ENCODE data around the gene SNCAIP. TPM values are rescaled to one million over a fixed set of nuclear protein-coding genes. Genes with fewer than 3 reads are reported as not detected.
A peak's percentile ranks its signal among the peaks of the same experiment; 100 is the strongest.

SNCAIP gene
- total RNA-seq, 1 experiment from 2014 or later, result not detected

DNA sequence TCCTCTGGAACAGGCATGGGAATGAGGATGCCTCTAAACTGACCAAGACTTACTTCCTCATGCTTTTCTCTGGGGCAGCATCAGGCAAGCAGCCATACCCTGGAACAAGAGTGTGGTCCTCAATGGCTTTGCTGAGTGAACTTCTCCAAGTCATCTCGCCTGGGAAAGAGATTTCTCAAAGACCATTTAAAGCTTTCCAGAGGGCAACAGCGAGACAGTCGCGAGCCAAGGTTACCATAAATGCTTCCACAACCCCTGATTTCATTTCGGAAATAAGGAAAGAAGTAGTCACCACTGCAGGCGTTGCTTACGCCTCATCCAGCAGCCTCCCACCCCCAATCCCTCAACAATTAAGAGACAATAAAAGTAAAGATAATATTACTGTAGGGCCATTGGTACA, 1.1 kb upstream of the SNCAIP start:
- no peak for TF ChIP-seq POLR2AphosphoS5 (IDR thresholded peaks at IDR 0.05; ENCODE audit: low read depth, low read length)
- H3K27me3 ChIP-seq (ENCODE audit: control insufficient read depth, insufficient read depth, low read length), result peaks cover 40% of the 10 kb centered on the region
- intact Hi-C loops (cut with micrococcal nuclease; ENCODE audit: unreplicated experiment) (no loop called here), in situ Hi-C loops (cut with HindIII; ENCODE audit: low pct_unique_long_range_greater_than_20kb, low sequenced_read_pairs) (no loop called here)
- H3K9me3 ChIP-seq (ENCODE audit: control insufficient read depth, insufficient read depth, low read depth, low read length), result no peaks in the 10 kb centered on the region
- no peak overlapping the region for H3K4me3 ChIP-seq (ENCODE audit: low read depth in 2 of 2, low read length in 2 of 2)
- ChIA-PET POLR2A (no interaction called here), CTCF (no interaction called here)
- DNase-seq (ENCODE audit: low read depth, low spot score) (no peak), ATAC-seq (no peak)
- H3K27ac ChIP-seq (ENCODE audit: low read length), result no peak overlapping the region
- H3K36me3 ChIP-seq (ENCODE audit: control insufficient read depth, insufficient read depth, low read length), result no peaks in the 10 kb centered on the region
- no TSS peak for BruUV-seq (replicated peaks)
- H3K4me1 ChIP-seq (ENCODE audit: control insufficient read depth, insufficient read depth, low read length), result peaks cover 7% of the 10 kb centered on the region; the same call in 1 of the 2 replicates

DNA sequence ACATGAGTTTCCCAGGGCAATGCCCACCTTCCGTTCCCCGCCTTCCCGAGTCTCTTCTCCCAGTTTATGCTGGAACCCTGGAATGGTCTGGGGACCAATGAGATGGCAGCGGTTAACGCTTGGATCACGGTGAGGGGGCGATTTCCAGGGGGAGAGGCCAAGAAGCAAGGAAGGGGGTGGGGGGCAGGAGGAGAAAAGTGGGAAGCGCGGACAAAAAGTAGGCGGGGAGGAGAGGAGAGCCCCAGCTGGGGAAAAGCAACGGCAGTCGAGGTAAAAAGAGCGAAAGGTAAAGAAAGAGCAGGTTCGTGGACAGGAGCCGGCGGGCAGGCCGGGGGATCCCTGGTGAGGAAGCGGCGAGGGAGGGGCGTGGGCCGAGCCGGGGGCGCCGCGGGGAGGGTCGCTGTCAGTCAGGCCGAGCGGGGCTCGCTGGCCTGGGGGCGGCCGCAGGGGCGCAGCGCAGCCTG, 508 bp upstream of the SNCAIP start:
- Histone ChIP-seq H3K27ac (ENCODE audit: low read length) (no peak overlapping the region), H3K36me3 (ENCODE audit: control insufficient read depth, insufficient read depth, low read length) (no peaks in the 10 kb centered on the region), H3K27me3 (ENCODE audit: control insufficient read depth, insufficient read depth, low read length) (peaks cover 45% of the 10 kb centered on the region), H3K4me1 (ENCODE audit: control insufficient read depth, insufficient read depth, low read length) (peaks cover 7% of the 10 kb centered on the region; the same call in 1 of the 2 replicates), H3K9me3 (ENCODE audit: control insufficient read depth, insufficient read depth, low read depth, low read length) (no peaks in the 10 kb centered on the region), H3K4me3 (ENCODE audit: low read depth in 2 of 2, low read length in 2 of 2) (peak overlapping the region; percentile 23 to 36; a peak in 2 of 4 replicates)
- no peak; the same call in 1 of the 2 replicates for ATAC-seq
- TF ChIP-seq POLR2AphosphoS5 (IDR thresholded peaks at IDR 0.05; ENCODE audit: low read depth, low read length) (no peak), SIN3A (IDR thresholded peaks at IDR 0.05; ENCODE audit: borderline replicate concordance, insufficient read depth, low read depth, low read length) (no peak), TCF7L2 (IDR thresholded peaks at IDR 0.05; ENCODE audit: low read depth, low read length) (no peak)
- TF ChIP-seq, protein P1, sequence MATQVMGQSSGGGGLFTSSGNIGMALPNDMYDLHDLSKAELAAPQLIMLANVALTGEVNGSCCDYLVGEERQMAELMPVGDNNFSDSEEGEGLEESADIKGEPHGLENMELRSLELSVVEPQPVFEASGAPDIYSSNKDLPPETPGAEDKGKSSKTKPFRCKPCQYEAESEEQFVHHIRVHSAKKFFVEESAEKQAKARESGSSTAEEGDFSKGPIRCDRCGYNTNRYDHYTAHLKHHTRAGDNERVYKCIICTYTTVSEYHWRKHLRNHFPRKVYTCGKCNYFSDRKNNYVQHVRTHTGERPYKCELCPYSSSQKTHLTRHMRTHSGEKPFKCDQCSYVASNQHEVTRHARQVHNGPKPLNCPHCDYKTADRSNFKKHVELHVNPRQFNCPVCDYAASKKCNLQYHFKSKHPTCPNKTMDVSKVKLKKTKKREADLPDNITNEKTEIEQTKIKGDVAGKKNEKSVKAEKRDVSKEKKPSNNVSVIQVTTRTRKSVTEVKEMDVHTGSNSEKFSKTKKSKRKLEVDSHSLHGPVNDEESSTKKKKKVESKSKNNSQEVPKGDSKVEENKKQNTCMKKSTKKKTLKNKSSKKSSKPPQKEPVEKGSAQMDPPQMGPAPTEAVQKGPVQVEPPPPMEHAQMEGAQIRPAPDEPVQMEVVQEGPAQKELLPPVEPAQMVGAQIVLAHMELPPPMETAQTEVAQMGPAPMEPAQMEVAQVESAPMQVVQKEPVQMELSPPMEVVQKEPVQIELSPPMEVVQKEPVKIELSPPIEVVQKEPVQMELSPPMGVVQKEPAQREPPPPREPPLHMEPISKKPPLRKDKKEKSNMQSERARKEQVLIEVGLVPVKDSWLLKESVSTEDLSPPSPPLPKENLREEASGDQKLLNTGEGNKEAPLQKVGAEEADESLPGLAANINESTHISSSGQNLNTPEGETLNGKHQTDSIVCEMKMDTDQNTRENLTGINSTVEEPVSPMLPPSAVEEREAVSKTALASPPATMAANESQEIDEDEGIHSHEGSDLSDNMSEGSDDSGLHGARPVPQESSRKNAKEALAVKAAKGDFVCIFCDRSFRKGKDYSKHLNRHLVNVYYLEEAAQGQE (IDR thresholded peaks at IDR 0.05; ENCODE audit: insufficient read depth in 1 of 2, low read depth in 2 of 2, low read length in 1 of 2), result no peak
- TF ChIP-seq, protein P2, sequence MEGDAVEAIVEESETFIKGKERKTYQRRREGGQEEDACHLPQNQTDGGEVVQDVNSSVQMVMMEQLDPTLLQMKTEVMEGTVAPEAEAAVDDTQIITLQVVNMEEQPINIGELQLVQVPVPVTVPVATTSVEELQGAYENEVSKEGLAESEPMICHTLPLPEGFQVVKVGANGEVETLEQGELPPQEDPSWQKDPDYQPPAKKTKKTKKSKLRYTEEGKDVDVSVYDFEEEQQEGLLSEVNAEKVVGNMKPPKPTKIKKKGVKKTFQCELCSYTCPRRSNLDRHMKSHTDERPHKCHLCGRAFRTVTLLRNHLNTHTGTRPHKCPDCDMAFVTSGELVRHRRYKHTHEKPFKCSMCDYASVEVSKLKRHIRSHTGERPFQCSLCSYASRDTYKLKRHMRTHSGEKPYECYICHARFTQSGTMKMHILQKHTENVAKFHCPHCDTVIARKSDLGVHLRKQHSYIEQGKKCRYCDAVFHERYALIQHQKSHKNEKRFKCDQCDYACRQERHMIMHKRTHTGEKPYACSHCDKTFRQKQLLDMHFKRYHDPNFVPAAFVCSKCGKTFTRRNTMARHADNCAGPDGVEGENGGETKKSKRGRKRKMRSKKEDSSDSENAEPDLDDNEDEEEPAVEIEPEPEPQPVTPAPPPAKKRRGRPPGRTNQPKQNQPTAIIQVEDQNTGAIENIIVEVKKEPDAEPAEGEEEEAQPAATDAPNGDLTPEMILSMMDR (IDR thresholded peaks at IDR 0.05), result no peak
- POLR2A ChIA-PET, result no interaction called here
- DNase-seq (ENCODE audit: low read depth, low spot score), result no peak
- no TSS peak for BruUV-seq (replicated peaks)
- in situ Hi-C loops (cut with HindIII; ENCODE audit: low pct_unique_long_range_greater_than_20kb, low sequenced_read_pairs), result no loop called here
- CTCF ChIA-PET, result no interaction called here
- intact Hi-C loops (cut with micrococcal nuclease; ENCODE audit: unreplicated experiment), result no loop called here

DNA sequence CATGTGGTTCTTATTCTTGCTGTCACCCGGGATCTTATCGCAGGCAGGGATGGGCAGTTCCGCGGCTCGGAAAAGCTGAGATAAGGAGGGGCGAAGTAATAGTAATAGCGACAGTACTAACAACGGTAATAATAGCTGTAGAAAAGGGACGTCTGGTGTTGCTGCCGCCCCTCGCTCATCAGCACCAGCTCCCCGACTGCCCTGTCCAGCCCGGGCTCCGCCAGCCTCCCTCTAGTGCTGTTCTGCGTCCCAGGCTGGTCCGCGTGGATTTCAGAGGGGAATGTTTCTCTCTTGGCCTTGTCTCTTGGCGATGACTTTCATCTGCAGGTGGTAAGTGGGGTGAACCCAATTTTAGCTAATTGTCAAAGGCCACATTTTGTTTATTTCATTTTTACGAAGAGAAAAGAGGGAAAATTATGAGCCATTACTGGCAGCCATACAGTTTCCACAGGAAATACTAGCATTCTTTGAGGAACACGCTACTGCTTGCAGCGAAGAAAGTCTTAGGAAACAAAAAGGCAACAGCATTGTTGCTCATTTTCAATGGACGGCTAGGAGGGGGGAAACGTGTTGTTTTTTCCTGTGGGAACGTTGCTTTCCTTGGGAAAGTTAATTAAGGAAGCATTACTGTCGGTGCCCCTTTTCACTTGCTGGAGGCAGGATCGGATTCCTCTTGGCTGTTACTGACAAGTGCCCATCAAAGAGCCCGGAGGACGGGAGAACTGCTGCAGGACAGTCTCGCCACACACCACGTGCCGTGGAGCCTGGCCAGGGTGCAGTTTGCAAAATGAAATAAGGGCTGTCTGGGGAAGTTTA, 762 bp downstream of the SNCAIP start:
- CTCF ChIA-PET, result no interaction called here
- peak overlapping the region; percentile 36 to 51 for H3K4me3 ChIP-seq (ENCODE audit: low read depth in 2 of 2, low read length in 2 of 2)
- no TSS peak for BruUV-seq (replicated peaks)

More for the DNA sequence above, 762 bp downstream of the SNCAIP start:
- peaks cover 43% of the 10 kb centered on the region for H3K27me3 ChIP-seq (ENCODE audit: control insufficient read depth, insufficient read depth, low read length)
- DNase-seq (ENCODE audit: low read depth, low spot score) (no peak), ATAC-seq (peak; percentile 62)
- H3K4me1 ChIP-seq (ENCODE audit: control insufficient read depth, insufficient read depth, low read length), result peaks cover 7% of the 10 kb centered on the region; the same call in 1 of the 2 replicates
- H3K9me3 ChIP-seq (ENCODE audit: control insufficient read depth, insufficient read depth, low read depth, low read length), result no peaks in the 10 kb centered on the region
- H3K36me3 ChIP-seq (ENCODE audit: control insufficient read depth, insufficient read depth, low read length), result no peaks in the 10 kb centered on the region
- POLR2A ChIA-PET, result no interaction called here
- intact Hi-C loops (cut with micrococcal nuclease; ENCODE audit: unreplicated experiment) (no loop called here), in situ Hi-C loops (cut with HindIII; ENCODE audit: low pct_unique_long_range_greater_than_20kb, low sequenced_read_pairs) (no loop called here)
- no peak overlapping the region for H3K27ac ChIP-seq (ENCODE audit: low read length)
- TF ChIP-seq POLR2AphosphoS5 (IDR thresholded peaks at IDR 0.05; ENCODE audit: low read depth, low read length), result no peak
- TF ChIP-seq TCF7L2 (IDR thresholded peaks at IDR 0.05; ENCODE audit: low read depth, low read length), result no peak
- TF ChIP-seq SIN3A (IDR thresholded peaks at IDR 0.05; ENCODE audit: borderline replicate concordance, insufficient read depth, low read depth, low read length), result no peak
- TF ChIP-seq, protein P2 (IDR thresholded peaks at IDR 0.05), result no peak
- TF ChIP-seq, protein P1 (IDR thresholded peaks at IDR 0.05; ENCODE audit: insufficient read depth in 1 of 2, low read depth in 2 of 2, low read length in 1 of 2), result no peak
